ENCODE measurements around the gene CENPI. TPM values are rescaled to one million over a fixed set of nuclear protein-coding genes. Genes with fewer than 3 reads are reported as not detected.

Gene CENPI
- total and polyA plus RNA-seq, 2 donors from 2014 or later: 0.66 TPM; not detected in 1

DNA sequence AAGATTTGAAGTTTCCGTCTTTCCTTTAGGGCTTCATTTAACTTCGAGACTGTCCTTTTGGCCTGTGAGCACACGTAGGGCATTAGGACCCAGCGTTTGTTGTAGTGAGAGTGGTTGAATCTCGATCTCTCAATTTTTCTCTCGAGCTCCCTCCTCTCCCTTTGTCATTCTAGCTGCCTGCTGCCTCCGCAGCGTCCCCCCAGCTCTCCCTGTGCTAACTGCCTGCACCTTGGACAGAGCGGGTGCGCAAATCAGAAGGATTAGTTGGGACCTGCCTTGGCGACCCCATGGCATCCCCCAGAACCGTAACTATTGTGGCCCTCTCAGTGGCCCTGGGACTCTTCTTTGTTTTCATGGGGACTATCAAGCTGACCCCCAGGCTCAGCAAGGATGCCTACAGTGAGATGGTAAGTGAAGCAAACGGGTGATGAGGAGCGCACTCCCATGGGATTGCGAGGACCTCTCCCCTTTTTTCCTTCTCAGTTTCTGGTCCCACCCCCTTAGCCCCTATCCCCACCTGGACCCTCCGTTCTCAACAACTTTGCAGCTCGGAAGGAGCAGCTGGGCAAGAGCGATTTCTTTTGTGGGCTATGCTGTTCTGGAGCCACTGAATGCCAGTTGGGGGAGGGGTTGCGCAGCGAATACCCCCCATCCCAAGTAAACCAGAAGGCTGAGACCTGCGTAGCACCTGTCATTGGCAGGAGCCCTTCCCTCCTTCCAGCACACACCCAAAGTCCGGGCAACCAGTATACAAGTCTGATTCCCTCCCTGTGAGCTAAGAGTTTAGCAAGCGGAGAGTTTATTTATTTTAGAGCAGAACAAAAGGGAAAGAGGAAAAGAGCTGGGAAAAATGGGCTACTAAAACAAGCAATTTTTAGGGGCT lies 19.0 kb upstream of the CENPI start, which contains the start of gene TMEM35A:
Gene TMEM35A (plus strand): TSS at position 164 of the 883 bp plus-strand sequence. CDS start 124 bp downstream, at position 288.
- DNase-seq (peak in 4 of 5 donors; percentile 28 to 69 (median 46)), FAIRE-seq (no peak)
- no peaks in the 10 kb centered on the region for H3K36me3 ChIP-seq (ENCODE audit: control insufficient read depth in 2 of 3, insufficient read depth in 3 of 3, low read length in 3 of 3)
- H3K4me3 ChIP-seq (ENCODE audit: low read length in 3 of 3): peak within 1 kb of the TSS in 2 of 3 donors; percentile 54 to 58
- no peaks in the 10 kb centered on the region for H3K4me1 ChIP-seq (ENCODE audit: control insufficient read depth in 2 of 3, insufficient read depth in 2 of 3, low read depth in 1 of 3, low read length in 3 of 3)
- TF ChIP-seq, protein P1, sequence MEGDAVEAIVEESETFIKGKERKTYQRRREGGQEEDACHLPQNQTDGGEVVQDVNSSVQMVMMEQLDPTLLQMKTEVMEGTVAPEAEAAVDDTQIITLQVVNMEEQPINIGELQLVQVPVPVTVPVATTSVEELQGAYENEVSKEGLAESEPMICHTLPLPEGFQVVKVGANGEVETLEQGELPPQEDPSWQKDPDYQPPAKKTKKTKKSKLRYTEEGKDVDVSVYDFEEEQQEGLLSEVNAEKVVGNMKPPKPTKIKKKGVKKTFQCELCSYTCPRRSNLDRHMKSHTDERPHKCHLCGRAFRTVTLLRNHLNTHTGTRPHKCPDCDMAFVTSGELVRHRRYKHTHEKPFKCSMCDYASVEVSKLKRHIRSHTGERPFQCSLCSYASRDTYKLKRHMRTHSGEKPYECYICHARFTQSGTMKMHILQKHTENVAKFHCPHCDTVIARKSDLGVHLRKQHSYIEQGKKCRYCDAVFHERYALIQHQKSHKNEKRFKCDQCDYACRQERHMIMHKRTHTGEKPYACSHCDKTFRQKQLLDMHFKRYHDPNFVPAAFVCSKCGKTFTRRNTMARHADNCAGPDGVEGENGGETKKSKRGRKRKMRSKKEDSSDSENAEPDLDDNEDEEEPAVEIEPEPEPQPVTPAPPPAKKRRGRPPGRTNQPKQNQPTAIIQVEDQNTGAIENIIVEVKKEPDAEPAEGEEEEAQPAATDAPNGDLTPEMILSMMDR (IDR thresholded peaks at IDR 0.05; ENCODE audit: borderline replicate concordance, extremely low read depth, insufficient read depth): no peak
- no peaks in the 10 kb centered on the region for H3K9me3 ChIP-seq (ENCODE audit: control insufficient read depth in 2 of 3, insufficient read depth in 1 of 3, low read length in 3 of 3)
- peak within 1 kb of the TSS in 1 of 3 donors; percentile 38 for H3K9ac ChIP-seq (ENCODE audit: low read length in 3 of 3)
- intact Hi-C loops (cut with DNase I): no loop called here
- H3K27me3 ChIP-seq (ENCODE audit: control insufficient read depth, insufficient read depth, low read length): no peaks in the 10 kb centered on the region
- no peak within 1 kb of the TSS for H3K27ac ChIP-seq (ENCODE audit: low read depth in 2 of 2, low read length in 2 of 2)

DNA sequence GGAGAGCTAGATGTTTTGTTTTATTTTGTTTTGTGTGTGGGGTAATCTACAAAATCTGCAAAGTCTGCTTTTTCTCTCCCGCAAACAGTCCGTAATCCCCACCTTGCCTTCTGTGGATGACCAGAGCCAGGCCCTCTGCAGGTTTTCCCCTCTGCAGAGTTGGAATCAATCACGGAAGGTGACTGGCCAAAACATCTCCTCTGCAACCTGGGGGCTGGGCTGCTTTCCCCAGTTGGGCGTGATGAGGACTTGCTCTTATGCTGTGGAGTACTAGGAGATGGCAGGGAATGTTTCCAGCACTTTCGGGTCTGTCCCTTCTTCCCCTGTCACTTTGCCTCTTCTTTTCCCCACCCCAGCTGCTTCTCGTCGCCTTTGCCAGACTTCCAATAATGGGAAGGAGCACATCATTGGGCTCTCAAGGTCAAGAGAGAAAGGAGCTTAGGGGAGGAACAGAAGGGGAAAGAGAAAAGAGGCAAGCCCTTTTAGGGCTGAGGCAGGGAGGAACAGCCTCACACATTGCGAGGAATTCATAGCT lies 18.2 kb upstream of the CENPI start:
- TF ChIP-seq, protein P1 (IDR thresholded peaks at IDR 0.05; ENCODE audit: borderline replicate concordance, extremely low read depth, insufficient read depth): no peak
- Histone ChIP-seq H3K4me3 (ENCODE audit: low read length in 3 of 3) (peak overlapping the region in 1 of 3 donors; percentile 58), H3K27ac (ENCODE audit: low read depth in 2 of 2, low read length in 2 of 2) (no peak overlapping the region), H3K9ac (ENCODE audit: low read length in 3 of 3) (no peak overlapping the region), H3K36me3 (ENCODE audit: control insufficient read depth in 2 of 3, insufficient read depth in 3 of 3, low read length in 3 of 3) (no peaks in the 10 kb centered on the region), H3K4me1 (ENCODE audit: control insufficient read depth in 2 of 3, insufficient read depth in 2 of 3, low read depth in 1 of 3, low read length in 3 of 3) (no peaks in the 10 kb centered on the region), H3K27me3 (ENCODE audit: control insufficient read depth, insufficient read depth, low read length) (no peaks in the 10 kb centered on the region), H3K9me3 (ENCODE audit: control insufficient read depth in 2 of 3, insufficient read depth in 1 of 3, low read length in 3 of 3) (no peaks in the 10 kb centered on the region)
- intact Hi-C loops (cut with DNase I): no loop called here
- FAIRE-seq (no peak), DNase-seq (peak in 1 of 5 donors; percentile 7)

DNA sequence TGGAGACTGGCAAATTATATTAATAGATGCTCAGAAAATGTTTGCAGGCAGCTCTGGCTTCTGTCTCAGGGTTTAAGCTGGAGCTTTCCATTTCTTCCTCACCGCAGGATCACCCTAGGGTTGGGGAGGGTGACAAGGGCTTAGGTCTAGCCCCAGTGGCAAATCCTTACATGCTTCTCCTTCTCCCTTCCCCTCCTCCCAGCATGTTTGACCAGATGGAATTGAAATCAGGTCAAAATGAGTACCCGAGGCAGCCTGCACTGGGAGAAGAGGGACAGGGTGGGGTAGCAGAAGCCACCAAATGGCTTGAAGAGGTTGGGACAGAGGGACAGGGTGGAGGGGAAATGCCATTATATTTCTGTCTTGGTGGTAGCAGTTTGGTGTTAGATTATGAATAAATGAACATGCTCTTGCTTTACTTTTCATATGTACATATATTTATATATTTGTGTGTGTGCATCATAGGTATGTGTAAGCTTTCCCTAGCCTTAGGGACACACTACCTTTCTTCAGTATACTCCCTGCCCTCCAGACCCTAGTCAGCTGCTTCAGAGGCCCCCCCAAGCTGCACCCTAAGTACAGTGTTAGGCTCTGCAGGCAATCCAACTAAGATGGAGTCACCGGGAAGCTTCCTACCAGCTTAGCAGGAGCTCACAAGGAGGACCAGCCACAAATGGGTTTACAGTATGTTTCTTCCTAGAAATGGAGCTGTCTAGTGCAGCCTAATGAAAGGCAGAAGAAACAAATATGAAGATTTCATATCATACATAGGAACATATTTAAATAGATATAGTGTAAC lies 17.5 kb upstream of the CENPI start:
- TF ChIP-seq, protein P1 (IDR thresholded peaks at IDR 0.05; ENCODE audit: borderline replicate concordance, extremely low read depth, insufficient read depth): no peak
- no peak overlapping the region for H3K4me3 ChIP-seq (ENCODE audit: low read length in 3 of 3)
- H3K27me3 ChIP-seq (ENCODE audit: control insufficient read depth, insufficient read depth, low read length): no peaks in the 10 kb centered on the region

More for the DNA sequence above, 17.5 kb upstream of the CENPI start:
- H3K9me3 ChIP-seq (ENCODE audit: control insufficient read depth in 2 of 3, insufficient read depth in 1 of 3, low read length in 3 of 3): no peaks in the 10 kb centered on the region
- H3K36me3 ChIP-seq (ENCODE audit: control insufficient read depth in 2 of 3, insufficient read depth in 3 of 3, low read length in 3 of 3): no peaks in the 10 kb centered on the region
- no peak overlapping the region for H3K27ac ChIP-seq (ENCODE audit: low read depth in 2 of 2, low read length in 2 of 2)
- DNase-seq: no peak
- no peak overlapping the region for H3K9ac ChIP-seq (ENCODE audit: low read length in 3 of 3)
- intact Hi-C loops (cut with DNase I): no loop called here
- H3K4me1 ChIP-seq (ENCODE audit: control insufficient read depth in 2 of 3, insufficient read depth in 2 of 3, low read depth in 1 of 3, low read length in 3 of 3): no peaks in the 10 kb centered on the region
- no peak for FAIRE-seq

All from kidney (tissue), 14 donors.